Keratinocyte (primary cell): Measurements from ENCODE around the gene STK4. TPM values are rescaled to one million over a fixed set of nuclear protein-coding genes. Genes with fewer than 3 reads are reported as not detected.

Experiments
- DNase-seq: peaks from one replicate; pipeline ENCODE4 v3.0.0-alpha.2; 2011; ENCODE audit warnings: low read depth, missing footprints, low spot score
- FAIRE-seq: peaks from 2 replicates; lab custom pipeline; 2011; peaks lifted over from hg19 to GRCh38; lab: Jason Lieb, UNC
- H2AFZ ChIP-seq: 2 replicates; pipeline ENCODE4 v1.6.0; 2012; ENCODE audit warnings: low read length, control low read depth, inconsistent platforms; ENCODE audit not compliant: control insufficient read depth
- H3K27ac ChIP-seq: 2 replicates; pipeline ENCODE4 v1.5.1; 2011; ENCODE audit warnings: low read length; ENCODE audit not compliant: control insufficient read depth, insufficient read depth
- H3K27me3 ChIP-seq: 3 replicates; pipeline ENCODE4 v1.6.0; 2011; ENCODE audit warnings: low read length; ENCODE audit not compliant: control insufficient read depth, insufficient read depth; ENCODE audit errors: extremely low read depth
- H3K36me3 ChIP-seq, 2 experiments: 2 replicates in 1 of 2; 3 replicates in 1 of 2; pipeline ENCODE4 v1.5.1; 2011; ENCODE audit warnings: low read length in 2 of 2, mild to moderate bottlenecking in 1 of 2; ENCODE audit not compliant: control insufficient read depth in 2 of 2, insufficient read depth in 2 of 2; ENCODE audit errors: extremely low read depth in 1 of 2
- H3K4me1 ChIP-seq: 3 replicates; pipeline ENCODE4 v1.5.1; 2011; ENCODE audit warnings: low read length; ENCODE audit not compliant: control insufficient read depth, insufficient read depth; ENCODE audit errors: extremely low read depth
- H3K4me2 ChIP-seq: 3 replicates; pipeline ENCODE4 v1.6.0; 2011; ENCODE audit warnings: low read depth, low read length; ENCODE audit not compliant: control insufficient read depth, insufficient read depth; ENCODE audit errors: extremely low read depth
- H3K4me3 ChIP-seq, 3 experiments: fragments of 200-600 bp in 1 of 3; sonication (generic) in 1 of 3; 2 replicates in 2 of 3; 3 replicates in 1 of 3; pipeline ENCODE4 v1.5.1; 2011 to 2016; ENCODE audit warnings: low read length in 3 of 3, mild to moderate bottlenecking in 3 of 3, control low read depth in 2 of 3, inconsistent platforms in 1 of 3, low read depth in 1 of 3, mixed read lengths in 1 of 3, mixed run types in 1 of 3, moderate library complexity in 1 of 3; ENCODE audit not compliant: control insufficient read depth in 2 of 3, insufficient read depth in 2 of 3; ENCODE audit errors: extremely low read depth in 1 of 3
- H3K79me2 ChIP-seq: 2 replicates; pipeline ENCODE4 v1.6.0; 2012; ENCODE audit warnings: low read length; ENCODE audit not compliant: control insufficient read depth, insufficient read depth
- H3K9ac ChIP-seq: 3 replicates; pipeline ENCODE4 v1.6.0; 2011; ENCODE audit warnings: low read length; ENCODE audit not compliant: control insufficient read depth, insufficient read depth; ENCODE audit errors: extremely low read depth
- H3K9me1 ChIP-seq: 3 replicates; pipeline ENCODE4 v1.6.0; 2011; ENCODE audit warnings: low read length; ENCODE audit not compliant: control insufficient read depth, insufficient read depth; ENCODE audit errors: extremely low read depth
- H3K9me3 ChIP-seq: 2 replicates; pipeline ENCODE4 v1.5.1; 2012; ENCODE audit warnings: low read depth, low read length; ENCODE audit not compliant: control insufficient read depth
- H4K20me1 ChIP-seq: 3 replicates; pipeline ENCODE4 v1.6.0; 2011; ENCODE audit warnings: low read length; ENCODE audit not compliant: control insufficient read depth, insufficient read depth; ENCODE audit errors: extremely low read depth
- CTCF ChIP-seq, 3 experiments: IDR thresholded peaks in 1 of 3; conservative IDR thresholded peaks in 1 of 3; optimal IDR thresholded peaks in 1 of 3; 2 replicates in 2 of 3; 3 replicates in 1 of 3; pipeline versions ENCODE3 to v1.5.1; 2011; ENCODE audit warnings: low read length in 3 of 3, mild to moderate bottlenecking in 3 of 3, moderate library complexity in 2 of 3, control low read depth in 1 of 3, inconsistent platforms in 1 of 3; ENCODE audit not compliant: insufficient read depth in 2 of 3; ENCODE audit errors: extremely low read depth in 1 of 3
- EZH2 ChIP-seq: IDR thresholded peaks from one replicate; pipeline ENCODE4 v1.6.1; 2012; ENCODE audit warnings: inconsistent platforms, mild to moderate bottlenecking, low read length, moderate library complexity
- dilution Hi-C: fragments of 300-500 bp; cut with MboI; formaldehyde crosslinking; loops from one replicate; pipeline ENCODE4 v1.7.0; 2020; ENCODE audit warnings: low sequenced_read_pairs; ENCODE audit not compliant: extremely low pct_ligation_motif_present
- polyA plus RNA-seq, 5 experiments: library from polyadenylated mRNA; depleted of rRNA in 3 of 5; stranded (reverse) in 3 of 5; stranded (forward) in 1 of 5; unstranded in 1 of 5; fragments of >200 nt; gene quantifications; 1 replicate in 1 of 5; 2 replicates in 3 of 5; 3 replicates in 1 of 5; pipeline versions ENCODE4 v1.2.1 to v1.2.3, GENCODE V29; 2011 to 2012; ENCODE audit warnings: missing spikeins in 2 of 5, low read depth in 1 of 5, low replicate concordance in 1 of 5

Gene STK4
- polyA plus RNA-seq, 1 donor (not counting 4 experiments of a cell fraction or from before 2014, with no cell fraction given) = 30.5 TPM

- H3K27me3 ChIP-seq = no peaks in the 10 kb centered on the region
- no peaks in the 10 kb centered on the region for H3K9me1 ChIP-seq
- FAIRE-seq = no peak
- H3K79me2 ChIP-seq = no peaks in the 10 kb centered on the region
- H4K20me1 ChIP-seq = no peaks in the 10 kb centered on the region
- dilution Hi-C loops = no loop called here
- H3K4me2 ChIP-seq = no peak overlapping the region
- DNase-seq = no peak
- no peaks in the 10 kb centered on the region for H3K9me3 ChIP-seq
- no peak overlapping the region for H2AFZ ChIP-seq
- no peak overlapping the region for H3K4me3 ChIP-seq
- H3K36me3 ChIP-seq = no peaks in the 10 kb centered on the region
- TF ChIP-seq CTCF (optimal IDR thresholded peaks at IDR 0.05 in 1 of 3, IDR thresholded peaks at IDR 0.05 in 1 of 3, conservative IDR thresholded peaks at IDR 0.05 in 1 of 3; ENCODE audit: extremely low read depth in 1 of 3, insufficient read depth in 2 of 3, low read length in 3 of 3) (no peak), EZH2 (no peak)
- peaks cover 22% of the 10 kb centered on the region for H3K4me1 ChIP-seq
- H3K9ac ChIP-seq = no peak overlapping the region
- no peak overlapping the region for H3K27ac ChIP-seq
Observed at GRCh38 chr20:45118028-45118427, 151.7 kb downstream of the STK4 start.

GRCh38 chr20:45119556-45120266 is 153.4 kb downstream of the STK4 start:
- TF ChIP-seq EZH2 = no peak
- TF ChIP-seq CTCF (optimal IDR thresholded peaks at IDR 0.05 in 1 of 3, IDR thresholded peaks at IDR 0.05 in 1 of 3, conservative IDR thresholded peaks at IDR 0.05 in 1 of 3; ENCODE audit: extremely low read depth in 1 of 3, insufficient read depth in 2 of 3, low read length in 3 of 3) = no peak
- H3K27me3 ChIP-seq = peaks cover 3% of the 10 kb centered on the region
- no peak overlapping the region for H3K9ac ChIP-seq

More at GRCh38 chr20:45119556-45120266, 153.4 kb downstream of the STK4 start:
- no peaks in the 10 kb centered on the region for H3K9me1 ChIP-seq
- dilution Hi-C loops = no loop called here
- H3K9me3 ChIP-seq = no peaks in the 10 kb centered on the region
- H3K36me3 ChIP-seq = no peaks in the 10 kb centered on the region
- no peak for DNase-seq
- no peaks in the 10 kb centered on the region for H3K79me2 ChIP-seq
- no peak overlapping the region for H3K27ac ChIP-seq
- peaks cover 14% of the 10 kb centered on the region for H3K4me1 ChIP-seq
- H2AFZ ChIP-seq = no peak overlapping the region
- H4K20me1 ChIP-seq = no peaks in the 10 kb centered on the region
- H3K4me3 ChIP-seq = no peak overlapping the region
- FAIRE-seq = no peak
- no peak overlapping the region for H3K4me2 ChIP-seq
